ENCODE results near the gene CHD5.

- no peak for TF ChIP-seq EZH2 (IDR thresholded peaks at IDR 0.05; ENCODE audit: insufficient read depth, poor library complexity, severe bottlenecking)
- TF ChIP-seq EZH2phosphoT487 (IDR thresholded peaks at IDR 0.05; ENCODE audit: insufficient read depth, low read depth), result no peak
Measured at GRCh38 chr1:6072774-6073479, 107.2 kb downstream of the CHD5 start.

Measured in GM23248 (cell line).